ENCODE measurements around the gene TGFBR1.
"Not testable (repeated sequence)": the region's sequence is repeated elsewhere in the genome, so short reads cannot be mapped to it uniquely, and the experiment has no call there.

Gene TGFBR1

GRCh38 chr9:99192786-99193465 is 88.0 kb downstream of the TGFBR1 start:
- no peak for DNase-seq

GRCh38 chr9:99193466-99193821 is 88.5 kb downstream of the TGFBR1 start:
- no peak for DNase-seq

GRCh38 chr9:99196484-99196883 is 91.6 kb downstream of the TGFBR1 start:
- DNase-seq = not testable (repeated sequence)

- DNase-seq = peak in 1 of 3 experiments; percentile 22
Measured at GRCh38 chr9:99197124-99197630, 92.3 kb downstream of the TGFBR1 start.

- no peak for DNase-seq
Measured at GRCh38 chr9:99197987-99198386, 93.1 kb downstream of the TGFBR1 start.

- peak in 1 of 3 experiments; percentile 49 for DNase-seq
Measured at GRCh38 chr9:99199938-99200539, 95.1 kb downstream of the TGFBR1 start.

GRCh38 chr9:99201603-99202002 is 96.7 kb downstream of the TGFBR1 start:
- DNase-seq = no peak

All from NCI-H1417 (cell line).